ENCODE measurements around the gene KPNB1. TPM values are rescaled to one million over a fixed set of nuclear protein-coding genes. Genes with fewer than 3 reads are reported as not detected.

The KPNB1 gene
- total RNA-seq, 4 donors from 2014 or later, result 179 to 236 (median 205) TPM

DNA sequence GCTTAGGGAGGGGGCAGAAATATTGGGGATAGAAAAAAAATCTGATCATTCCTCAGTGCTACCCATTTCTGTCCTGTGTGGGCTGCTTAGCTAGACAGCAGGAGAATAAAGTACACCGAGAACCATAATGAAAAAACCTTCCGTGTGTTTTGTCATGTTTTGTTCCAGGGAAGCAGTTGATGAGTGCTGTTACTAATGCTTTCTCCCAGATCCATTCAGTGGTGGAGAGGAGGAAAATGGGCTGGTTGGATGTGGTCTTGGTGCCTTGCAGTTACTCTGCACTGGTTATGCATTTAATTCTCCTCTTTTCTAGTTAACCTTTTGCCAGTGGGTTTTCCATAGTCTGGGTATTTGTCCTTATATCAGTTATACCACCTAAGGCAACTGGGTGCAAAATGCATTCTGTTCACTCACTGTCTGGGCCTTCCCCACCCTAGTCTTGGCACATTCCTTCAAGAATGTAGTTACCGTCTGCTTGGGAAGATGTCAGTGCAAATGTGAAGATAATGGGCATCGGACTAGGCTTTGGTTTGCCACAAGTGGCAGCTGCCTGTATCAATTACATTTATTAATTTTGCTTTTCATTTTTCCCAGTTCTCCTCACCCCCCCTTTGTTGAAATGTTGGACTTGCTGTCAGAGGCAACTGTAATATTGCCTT, 34.9 kb downstream of the KPNB1 start:
- Histone ChIP-seq H3K36me3 (peaks cover 34 to 52% (median 49%) of the 10 kb centered on the region in 4 donors), H3K4me1 (peaks cover 5 to 16% (median 14%) of the 10 kb centered on the region in 4 donors), H3K9me3 (no peaks in the 10 kb centered on the region), H3K4me3 (no peak overlapping the region), H3K27ac (replicated peaks in 1 of 4) (no peak overlapping the region), H3K27me3 (no peaks in the 10 kb centered on the region)
- DNase-seq (ENCODE audit: extremely low spot score), result no peak
- no peak for TF ChIP-seq POLR2AphosphoS5 (IDR thresholded peaks at IDR 0.05)
- TF ChIP-seq, protein P1, sequence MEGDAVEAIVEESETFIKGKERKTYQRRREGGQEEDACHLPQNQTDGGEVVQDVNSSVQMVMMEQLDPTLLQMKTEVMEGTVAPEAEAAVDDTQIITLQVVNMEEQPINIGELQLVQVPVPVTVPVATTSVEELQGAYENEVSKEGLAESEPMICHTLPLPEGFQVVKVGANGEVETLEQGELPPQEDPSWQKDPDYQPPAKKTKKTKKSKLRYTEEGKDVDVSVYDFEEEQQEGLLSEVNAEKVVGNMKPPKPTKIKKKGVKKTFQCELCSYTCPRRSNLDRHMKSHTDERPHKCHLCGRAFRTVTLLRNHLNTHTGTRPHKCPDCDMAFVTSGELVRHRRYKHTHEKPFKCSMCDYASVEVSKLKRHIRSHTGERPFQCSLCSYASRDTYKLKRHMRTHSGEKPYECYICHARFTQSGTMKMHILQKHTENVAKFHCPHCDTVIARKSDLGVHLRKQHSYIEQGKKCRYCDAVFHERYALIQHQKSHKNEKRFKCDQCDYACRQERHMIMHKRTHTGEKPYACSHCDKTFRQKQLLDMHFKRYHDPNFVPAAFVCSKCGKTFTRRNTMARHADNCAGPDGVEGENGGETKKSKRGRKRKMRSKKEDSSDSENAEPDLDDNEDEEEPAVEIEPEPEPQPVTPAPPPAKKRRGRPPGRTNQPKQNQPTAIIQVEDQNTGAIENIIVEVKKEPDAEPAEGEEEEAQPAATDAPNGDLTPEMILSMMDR (IDR thresholded peaks at IDR 0.05), result no peak
- TF ChIP-seq EP300 (IDR thresholded peaks at IDR 0.05), result no peak
- TF ChIP-seq POLR2A (IDR thresholded peaks at IDR 0.05; ENCODE audit: low read depth), result no peak
- 88% methylated on average over 4 of the region's 4 CpGs for WGBS
- intact Hi-C loops (cut with DNase I), result no loop called here

DNA sequence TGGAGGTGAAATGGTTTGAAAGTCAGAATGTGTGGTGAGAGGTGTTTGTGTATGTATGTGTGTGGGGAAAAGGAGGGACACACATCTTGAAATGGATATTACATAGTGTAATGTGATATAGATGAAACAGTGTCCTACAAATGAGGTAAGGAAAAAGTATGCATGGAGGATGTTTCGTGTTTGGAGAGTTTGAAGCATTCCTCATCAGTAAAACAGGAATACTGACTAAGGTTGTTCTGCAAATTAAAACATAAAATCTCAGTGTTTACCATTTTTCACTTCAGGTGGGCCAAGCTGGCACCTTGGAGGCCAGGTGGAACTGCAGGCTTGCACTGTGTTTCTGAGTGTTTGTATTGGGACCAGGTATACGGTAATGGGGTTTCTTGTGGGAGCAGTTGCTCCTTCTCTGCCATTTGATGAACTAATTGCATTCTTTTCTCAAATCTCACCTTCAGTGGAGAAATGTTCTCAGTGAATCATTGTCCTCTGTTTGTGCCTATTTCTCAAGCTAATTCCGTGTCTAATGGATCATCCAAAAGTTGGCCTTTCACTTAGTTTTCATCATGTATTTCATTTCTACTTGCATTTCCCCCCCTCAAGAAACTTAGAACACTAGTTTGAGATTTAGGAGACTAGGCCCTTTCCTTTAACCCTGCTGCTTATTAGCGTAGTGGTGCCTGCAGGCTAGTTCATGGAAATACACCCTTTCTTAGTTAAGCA, 36.0 kb downstream of the KPNB1 start:
- 84% methylated on average over 4 of the region's 4 CpGs for WGBS
- Histone ChIP-seq H3K4me1 (peaks cover 5 to 16% (median 14%) of the 10 kb centered on the region in 4 donors), H3K27ac (replicated peaks in 1 of 4) (peak overlapping the region in 1 of 4 donors; percentile 38), H3K9me3 (no peaks in the 10 kb centered on the region), H3K36me3 (peaks cover 23 to 42% (median 39%) of the 10 kb centered on the region in 4 donors), H3K4me3 (no peak overlapping the region), H3K27me3 (no peaks in the 10 kb centered on the region)
- intact Hi-C loops (cut with DNase I), result no loop called here
- no peak for TF ChIP-seq EP300 (IDR thresholded peaks at IDR 0.05)
- no peak for TF ChIP-seq POLR2AphosphoS5 (IDR thresholded peaks at IDR 0.05)
- TF ChIP-seq, protein P1 (IDR thresholded peaks at IDR 0.05), result no peak
- no peak for TF ChIP-seq POLR2A (IDR thresholded peaks at IDR 0.05; ENCODE audit: low read depth)
- DNase-seq (ENCODE audit: extremely low spot score), result no peak

DNA sequence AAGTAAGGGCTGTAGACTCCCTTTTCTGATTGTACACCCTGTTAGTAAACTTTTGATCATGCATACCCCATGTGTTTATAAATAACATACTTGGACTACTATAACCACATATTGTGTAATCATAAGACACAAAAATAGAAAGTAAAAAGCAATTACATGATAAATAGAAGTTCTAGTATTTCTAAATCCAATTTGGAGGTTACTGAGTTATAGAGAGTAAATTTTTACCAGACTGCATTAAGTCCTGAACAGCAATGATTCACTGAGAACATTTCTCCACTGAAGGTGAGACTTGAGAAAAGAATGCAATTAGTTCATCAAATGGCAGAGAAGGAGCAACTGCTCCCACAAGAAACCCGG, 36.5 kb downstream of the KPNB1 start:
- peak overlapping the region in 2 of 4 donors; percentile 19 to 38 for H3K27ac ChIP-seq (replicated peaks in 1 of 4)
- DNase-seq (ENCODE audit: extremely low spot score), result no peak
- intact Hi-C loops (cut with DNase I), result no loop called here
- H3K4me3 ChIP-seq, result no peak overlapping the region
- 92% methylated on average over 1 of the region's 1 CpG for WGBS
- H3K36me3 ChIP-seq, result peaks cover 20 to 36% (median 33%) of the 10 kb centered on the region in 4 donors
- H3K4me1 ChIP-seq, result peaks cover 5 to 16% (median 14%) of the 10 kb centered on the region in 4 donors
- H3K27me3 ChIP-seq, result no peaks in the 10 kb centered on the region
- TF ChIP-seq POLR2AphosphoS5 (IDR thresholded peaks at IDR 0.05) (no peak), POLR2A (IDR thresholded peaks at IDR 0.05; ENCODE audit: low read depth) (no peak), EP300 (IDR thresholded peaks at IDR 0.05) (no peak)
- TF ChIP-seq, protein P1 (IDR thresholded peaks at IDR 0.05), result no peak
- H3K9me3 ChIP-seq, result no peaks in the 10 kb centered on the region

DNA sequence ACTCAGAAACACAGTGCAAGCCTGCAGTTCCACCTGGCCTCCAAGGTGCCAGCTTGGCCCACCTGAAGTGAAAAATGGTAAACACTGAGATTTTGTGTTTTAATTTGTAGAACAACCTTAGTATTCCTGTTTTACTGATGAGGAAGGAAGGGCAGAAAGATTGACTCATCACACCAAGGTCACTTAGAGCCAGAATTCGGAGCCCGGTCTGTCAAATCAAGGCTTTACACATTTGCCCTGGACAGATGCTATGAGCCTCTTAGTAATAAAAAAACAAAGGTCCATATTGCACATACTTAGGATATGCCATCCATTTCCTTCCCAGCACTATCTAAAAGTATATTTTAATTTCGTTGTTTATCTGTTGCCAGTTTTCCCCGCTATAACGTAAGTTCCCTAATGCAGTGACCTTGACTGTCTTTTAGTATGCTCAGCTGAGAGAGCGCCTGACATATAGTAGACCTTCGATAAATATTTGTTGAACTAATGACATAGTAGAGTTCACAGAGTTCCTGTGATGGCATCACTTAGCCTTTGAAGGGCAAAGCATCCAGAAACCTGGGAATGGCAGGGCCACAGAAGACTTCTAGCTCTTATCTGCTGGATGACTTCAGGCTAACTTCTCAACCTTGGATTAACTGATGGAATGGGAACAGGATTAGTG, 37.1 kb downstream of the KPNB1 start:
- no peaks in the 10 kb centered on the region for H3K27me3 ChIP-seq
- no peak overlapping the region for H3K4me3 ChIP-seq
- TF ChIP-seq POLR2AphosphoS5 (IDR thresholded peaks at IDR 0.05), result no peak
- TF ChIP-seq POLR2A (IDR thresholded peaks at IDR 0.05; ENCODE audit: low read depth), result no peak
- no peak for TF ChIP-seq EP300 (IDR thresholded peaks at IDR 0.05)
- TF ChIP-seq, protein P1 (IDR thresholded peaks at IDR 0.05), result no peak
- peak overlapping the region in 1 of 4 donors; percentile 19 for H3K27ac ChIP-seq (replicated peaks in 1 of 4)
- peaks cover 5 to 16% (median 14%) of the 10 kb centered on the region in 4 donors for H3K4me1 ChIP-seq
- peaks cover 14 to 31% (median 28%) of the 10 kb centered on the region in 4 donors for H3K36me3 ChIP-seq
- H3K9me3 ChIP-seq, result no peaks in the 10 kb centered on the region
- DNase-seq (ENCODE audit: extremely low spot score), result no peak
- intact Hi-C loops (cut with DNase I), result no loop called here
- WGBS, result 82% methylated on average over 7 of the region's 7 CpGs
